GM12875 (cell line): Measurements from ENCODE around the gene XPC.
"Not testable (repeated sequence)": the region's sequence is repeated elsewhere in the genome, so short reads cannot be mapped to it uniquely, and the experiment has no call there.

Source experiments
- H3K4me3 ChIP-seq: one replicate; pipeline ENCODE4 v1.5.1; 2011; ENCODE audit warnings: low read depth, low read length, control low read depth
- CTCF ChIP-seq: IDR thresholded peaks from 2 replicates; pipeline ENCODE4 v1.5.1; 2011; ENCODE audit warnings: low read depth, mild to moderate bottlenecking, control low read depth, inconsistent platforms, low read length, moderate library complexity, borderline replicate concordance; ENCODE audit not compliant: insufficient read depth

Gene XPC

GRCh38 chr3:14178247-14179113 is at the start of gene XPC, which contains the start of gene LSM3:
XPC (minus strand) TSS chr3:14178601; CDS start chr3:14178568, 33 bp downstream.
LSM3 (plus strand) TSS chr3:14178817; CDS start chr3:14178861, 44 bp downstream.
- TF ChIP-seq CTCF: no peak
- peak within 1 kb of the TSS; percentile 95 for H3K4me3 ChIP-seq

DNA sequence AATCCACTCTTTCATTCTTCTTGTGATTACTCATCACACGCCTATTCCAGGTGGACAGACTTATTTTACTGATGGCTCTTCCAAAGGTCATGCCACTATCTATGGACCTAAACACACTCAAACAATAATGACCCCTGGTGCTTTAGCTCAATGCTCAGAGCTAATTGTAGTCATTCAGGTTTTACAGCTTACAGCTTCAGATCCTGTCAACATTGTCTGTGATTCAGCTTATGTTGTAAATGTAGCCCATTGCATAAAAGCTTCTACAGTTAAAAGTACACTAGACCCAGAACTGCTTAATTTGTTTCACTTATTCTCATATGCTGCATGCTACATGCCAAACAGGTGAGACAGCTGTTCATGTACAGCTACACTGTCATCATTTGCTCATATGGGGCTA is 49.5 kb upstream of the XPC start:
- no peak for TF ChIP-seq CTCF
- no peak overlapping the region for H3K4me3 ChIP-seq

DNA sequence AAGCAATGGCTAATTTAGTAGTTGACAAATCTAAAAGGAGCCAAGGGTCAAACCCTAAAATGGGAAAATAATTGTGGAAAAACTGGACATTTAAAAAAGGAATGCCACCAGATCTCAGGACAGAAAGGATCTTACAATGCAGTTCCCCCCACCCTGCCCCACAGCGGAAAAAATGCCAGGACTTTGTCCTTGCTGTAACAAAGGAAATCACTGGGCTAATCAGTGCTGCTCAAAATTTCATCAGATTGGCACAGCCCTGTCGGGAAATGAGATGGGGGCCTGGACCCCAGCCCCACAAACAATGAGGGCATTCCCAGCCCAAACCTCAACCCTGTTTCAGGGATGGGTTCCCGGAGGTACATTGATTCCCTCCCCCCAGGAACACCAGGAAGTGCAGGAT is 48.0 kb upstream of the XPC start:
- H3K4me3 ChIP-seq: not testable (repeated sequence)

- H3K4me3 ChIP-seq: no peak overlapping the region
- TF ChIP-seq CTCF: no peak
Observed at GRCh38 chr3:14225421-14225820, 47.0 kb upstream of the XPC start.

GRCh38 chr3:14224895-14225294 is 46.5 kb upstream of the XPC start:
- TF ChIP-seq CTCF: no peak
- no peak overlapping the region for H3K4me3 ChIP-seq

DNA sequence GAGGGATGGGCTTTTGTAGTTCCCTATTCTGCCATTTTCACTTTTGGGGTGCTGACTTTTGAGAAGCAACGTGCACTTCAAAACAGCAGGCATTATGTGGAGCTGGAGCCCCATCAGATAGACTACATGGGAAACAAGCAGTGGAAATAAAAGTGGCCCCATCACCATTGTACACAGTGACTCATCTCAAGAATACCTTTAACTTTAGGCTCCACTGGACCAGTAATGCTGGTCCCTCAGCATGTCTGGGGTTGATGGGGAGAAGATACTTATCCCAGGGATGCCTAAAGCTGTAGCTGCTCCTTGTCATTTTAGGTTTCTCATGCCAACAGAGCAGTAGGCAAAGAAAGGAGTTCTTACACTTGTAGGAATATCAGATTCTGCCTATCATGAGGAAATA is 45.2 kb upstream of the XPC start:
- no peak for TF ChIP-seq CTCF

GRCh38 chr3:14222900-14223594 is 44.6 kb upstream of the XPC start:
- no peak for TF ChIP-seq CTCF
- H3K4me3 ChIP-seq: no peak overlapping the region

More for the DNA sequence above, 45.2 kb upstream of the XPC start:
- no peak overlapping the region for H3K4me3 ChIP-seq
